ENCODE data around the gene AK1.

The AK1 gene

GRCh38 chr9:127829205-127829906 lies 48.1 kb downstream of the AK1 start:
- DNase-seq (ENCODE audit: extremely low spot score, insufficient read length, low read depth) (no peak), FAIRE-seq (no peak)

- no peak for FAIRE-seq
- DNase-seq (ENCODE audit: extremely low spot score, insufficient read length, low read depth) = no peak
Measured at GRCh38 chr9:127828262-127829031, 49.0 kb downstream of the AK1 start.

GRCh38 chr9:127826253-127826913 lies 51.1 kb downstream of the AK1 start:
- DNase-seq (ENCODE audit: extremely low spot score, insufficient read length, low read depth) = no peak
- FAIRE-seq = no peak

GRCh38 chr9:127825319-127826051 lies 52.0 kb downstream of the AK1 start:
- FAIRE-seq (no peak), DNase-seq (ENCODE audit: extremely low spot score, insufficient read length, low read depth) (no peak)

- FAIRE-seq = no peak
- DNase-seq (ENCODE audit: extremely low spot score, insufficient read length, low read depth) = no peak
Measured at GRCh38 chr9:127822108-127822507, 55.4 kb downstream of the AK1 start.

- FAIRE-seq (no peak), DNase-seq (ENCODE audit: extremely low spot score, insufficient read length, low read depth) (no peak)
Measured at GRCh38 chr9:127818574-127818973, 58.9 kb downstream of the AK1 start.

- DNase-seq (ENCODE audit: extremely low spot score, insufficient read length, low read depth) (no peak), FAIRE-seq (no peak)
Measured at GRCh38 chr9:127817881-127818434, 59.5 kb downstream of the AK1 start.

- FAIRE-seq (no peak), DNase-seq (ENCODE audit: extremely low spot score, insufficient read length, low read depth) (no peak)
Measured at GRCh38 chr9:127816728-127817127, 60.7 kb downstream of the AK1 start.
